Muscle layer of duodenum (tissue), 2 donors: ENCODE results near the gene VANGL1.

Experiments used
- H3K27ac ChIP-seq: one replicate; pipeline ENCODE4 v1.7.0; 2013; ENCODE audit warnings: mild to moderate bottlenecking, low read length
- H3K27me3 ChIP-seq: one replicate; pipeline ENCODE4 v1.7.0; 2013; ENCODE audit warnings: low read depth, mild to moderate bottlenecking, control low read depth, low read length
- H3K36me3 ChIP-seq, 2 donors: one replicate each; pipeline ENCODE4 v1.7.0; 2013; ENCODE audit warnings: low read length in 2 of 2, control low read depth in 1 of 2, mild to moderate bottlenecking in 1 of 2; ENCODE audit not compliant: insufficient read depth in 2 of 2, control insufficient read depth in 1 of 2
- H3K4me1 ChIP-seq, 2 donors: one replicate each; pipeline ENCODE4 v1.7.0; 2013; ENCODE audit warnings: low read length in 2 of 2, mild to moderate bottlenecking in 2 of 2, control low read depth in 1 of 2, moderate library complexity in 1 of 2; ENCODE audit not compliant: insufficient read depth in 2 of 2, control insufficient read depth in 1 of 2
- H3K4me3 ChIP-seq, 2 donors: one replicate each; pipeline ENCODE4 v1.7.0; 2013; ENCODE audit warnings: low read length in 2 of 2, low read depth in 1 of 2, mild to moderate bottlenecking in 1 of 2
- H3K9me3 ChIP-seq, 2 donors: one replicate each; pipeline ENCODE4 v1.7.0; 2013; ENCODE audit warnings: low read length in 2 of 2, control low read depth in 1 of 2, mild to moderate bottlenecking in 1 of 2; ENCODE audit not compliant: control insufficient read depth in 1 of 2
- donor health status: healthy.

The VANGL1 gene

GRCh38 chr1:115655306-115655663 lies 13.5 kb downstream of the VANGL1 start:
- Histone ChIP-seq H3K4me1 (peaks cover 9 to 32% of the 10 kb centered on the region in 2 donors), H3K27me3 (no peaks in the 10 kb centered on the region), H3K4me3 (no peak overlapping the region), H3K9me3 (no peaks in the 10 kb centered on the region), H3K27ac (no peak overlapping the region), H3K36me3 (peaks cover 10 to 15% of the 10 kb centered on the region in 2 donors)

DNA sequence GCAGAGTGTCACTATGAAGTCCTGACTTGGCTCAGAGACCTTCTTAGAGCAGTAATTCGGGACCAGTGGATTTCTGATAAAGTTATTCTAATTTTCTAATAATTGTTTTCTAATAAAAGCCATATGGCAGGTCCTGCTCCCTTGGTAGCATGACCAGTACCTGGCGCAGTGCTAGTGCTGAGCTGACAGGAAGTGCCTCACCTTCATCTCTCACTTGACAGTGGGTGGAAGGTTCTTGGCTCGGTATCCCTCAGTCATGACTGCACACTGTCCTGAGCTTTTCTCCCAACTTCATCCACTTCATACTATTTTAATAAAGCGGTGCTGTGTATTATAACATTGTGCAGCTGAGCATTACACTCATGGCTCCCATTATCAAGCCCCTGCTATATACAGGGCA lies 14.1 kb downstream of the VANGL1 start:
- Histone ChIP-seq H3K36me3 (peaks cover 16 to 21% of the 10 kb centered on the region in 2 donors), H3K4me1 (peaks cover 7 to 32% of the 10 kb centered on the region in 2 donors), H3K9me3 (no peaks in the 10 kb centered on the region), H3K4me3 (no peak overlapping the region), H3K27me3 (no peaks in the 10 kb centered on the region), H3K27ac (no peak overlapping the region)

DNA sequence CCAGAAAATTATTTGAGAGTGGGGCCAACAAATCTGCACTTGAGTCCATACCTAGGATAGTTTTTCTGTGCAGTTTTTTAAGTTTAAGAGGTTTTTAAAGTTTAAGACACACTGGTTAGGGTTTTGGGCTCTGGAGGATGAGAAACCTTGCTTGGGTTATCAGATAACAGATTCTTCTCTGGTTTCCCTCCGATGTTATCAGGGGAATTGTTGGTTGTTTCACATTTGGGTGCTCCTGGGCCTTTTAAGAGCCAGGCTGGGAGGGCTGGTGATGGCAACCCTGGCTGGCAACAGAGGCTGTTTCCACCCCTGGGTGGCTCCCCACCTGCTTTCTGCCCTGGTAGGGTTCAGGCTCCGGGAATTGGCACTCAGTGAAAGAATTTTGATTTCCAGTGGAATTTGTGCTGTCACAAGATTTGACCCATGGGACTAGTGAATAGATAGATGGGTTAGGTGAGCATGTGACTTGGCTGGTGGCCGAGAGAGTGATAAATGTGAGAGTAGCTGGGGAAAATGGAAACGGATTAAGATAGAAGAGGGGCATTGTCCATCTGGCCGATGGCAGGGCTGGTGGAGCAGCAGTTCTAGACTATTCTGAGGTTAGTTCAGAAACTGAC lies 14.8 kb downstream of the VANGL1 start:
- no peaks in the 10 kb centered on the region for H3K9me3 ChIP-seq
- no peak overlapping the region for H3K27ac ChIP-seq
- peaks cover 18 to 23% of the 10 kb centered on the region in 2 donors for H3K36me3 ChIP-seq
- H3K27me3 ChIP-seq, result no peaks in the 10 kb centered on the region
- H3K4me3 ChIP-seq, result no peak overlapping the region
- peaks cover 7 to 32% of the 10 kb centered on the region in 2 donors for H3K4me1 ChIP-seq

DNA sequence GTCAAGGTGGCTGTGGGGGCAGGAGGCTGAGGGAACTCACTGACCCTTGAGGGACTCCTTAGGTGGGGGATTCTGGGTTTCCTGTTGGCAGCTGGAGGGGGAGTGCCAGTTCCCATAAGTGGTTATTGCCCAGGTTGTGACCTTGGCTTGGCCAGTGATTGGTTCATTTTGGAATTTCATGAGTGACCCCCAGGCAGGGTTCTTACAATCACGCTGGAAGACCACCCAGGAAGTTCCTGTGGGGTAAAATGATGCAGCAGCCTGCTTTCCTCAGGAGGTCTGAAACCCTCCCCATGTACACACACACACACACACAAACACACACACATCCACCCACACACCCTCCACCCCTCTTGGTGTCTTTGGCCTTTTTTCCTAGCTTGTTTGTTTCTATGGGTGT lies 16.9 kb downstream of the VANGL1 start:
- peaks cover 14 to 26% of the 10 kb centered on the region in 2 donors for H3K36me3 ChIP-seq
- no peak overlapping the region for H3K4me3 ChIP-seq
- no peak overlapping the region for H3K27ac ChIP-seq
- H3K27me3 ChIP-seq, result no peaks in the 10 kb centered on the region
- no peaks in the 10 kb centered on the region for H3K9me3 ChIP-seq
- H3K4me1 ChIP-seq, result peaks cover 7 to 32% of the 10 kb centered on the region in 2 donors

GRCh38 chr1:115660151-115660550 lies 18.4 kb downstream of the VANGL1 start:
- peaks cover 18 to 32% of the 10 kb centered on the region in 2 donors for H3K36me3 ChIP-seq

GRCh38 chr1:115661157-115661556 lies 19.4 kb downstream of the VANGL1 start:
- Histone ChIP-seq H3K4me1 (peaks cover 0 to 9% of the 10 kb centered on the region in 2 donors), H3K27me3 (no peaks in the 10 kb centered on the region), H3K9me3 (no peaks in the 10 kb centered on the region), H3K27ac (no peak overlapping the region), H3K36me3 (peaks cover 18 to 35% of the 10 kb centered on the region in 2 donors), H3K4me3 (no peak overlapping the region)

More at GRCh38 chr1:115660151-115660550, 18.4 kb downstream of the VANGL1 start:
- no peak overlapping the region for H3K27ac ChIP-seq
- no peak overlapping the region for H3K4me3 ChIP-seq
- H3K4me1 ChIP-seq, result peaks cover 6 to 18% of the 10 kb centered on the region in 2 donors
- no peaks in the 10 kb centered on the region for H3K9me3 ChIP-seq
- no peaks in the 10 kb centered on the region for H3K27me3 ChIP-seq

- Histone ChIP-seq H3K9me3 (no peaks in the 10 kb centered on the region), H3K36me3 (peaks cover 16 to 22% of the 10 kb centered on the region in 2 donors), H3K4me1 (peaks cover 0 to 9% of the 10 kb centered on the region in 2 donors), H3K27me3 (no peaks in the 10 kb centered on the region), H3K4me3 (no peak overlapping the region), H3K27ac (no peak overlapping the region)
Measured at GRCh38 chr1:115665319-115666096, 23.7 kb downstream of the VANGL1 start.

GRCh38 chr1:115666206-115666605 lies 24.4 kb downstream of the VANGL1 start:
- Histone ChIP-seq H3K4me1 (peaks cover 0 to 16% of the 10 kb centered on the region in 2 donors), H3K36me3 (peaks cover 10 to 17% of the 10 kb centered on the region in 2 donors), H3K27ac (no peak overlapping the region)

GRCh38 chr1:115666702-115667101 lies 24.9 kb downstream of the VANGL1 start:
- no peaks in the 10 kb centered on the region for H3K9me3 ChIP-seq
- H3K36me3 ChIP-seq, result peaks cover 10 to 17% of the 10 kb centered on the region in 2 donors
- no peak overlapping the region for H3K27ac ChIP-seq
- no peak overlapping the region for H3K4me3 ChIP-seq
- H3K27me3 ChIP-seq, result no peaks in the 10 kb centered on the region
- peaks cover 0 to 21% of the 10 kb centered on the region in 2 donors for H3K4me1 ChIP-seq

More at GRCh38 chr1:115666206-115666605, 24.4 kb downstream of the VANGL1 start:
- Histone ChIP-seq H3K9me3 (no peaks in the 10 kb centered on the region), H3K4me3 (no peak overlapping the region), H3K27me3 (no peaks in the 10 kb centered on the region)

DNA sequence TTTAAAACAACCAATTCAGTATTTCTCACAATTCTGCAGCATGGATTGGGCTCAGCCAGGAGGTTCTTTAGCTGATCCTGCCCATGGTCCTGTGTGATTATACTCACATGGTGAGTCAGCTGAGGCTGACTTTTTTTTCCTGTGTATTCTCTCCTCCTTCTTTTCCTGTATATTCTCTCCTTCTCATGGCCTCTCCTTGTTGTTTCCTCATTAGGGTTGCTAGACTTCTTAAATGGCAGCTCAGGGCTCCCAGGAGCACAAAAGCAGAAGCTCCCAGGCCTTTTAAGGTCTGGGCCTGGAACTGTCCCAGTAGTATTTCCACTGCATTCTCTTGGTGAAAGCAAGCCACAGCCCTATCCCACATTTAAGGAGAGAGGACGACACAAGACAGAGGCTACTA lies 26.8 kb downstream of the VANGL1 start:
- H3K4me1 ChIP-seq, result peaks cover 0 to 39% of the 10 kb centered on the region in 2 donors
- peaks cover 8 to 15% of the 10 kb centered on the region in 2 donors for H3K36me3 ChIP-seq
- no peak overlapping the region for H3K27ac ChIP-seq

GRCh38 chr1:115669002-115669673 lies 27.4 kb downstream of the VANGL1 start:
- Histone ChIP-seq H3K4me1 (peaks cover 0 to 40% of the 10 kb centered on the region in 2 donors), H3K36me3 (peaks cover 2 to 9% of the 10 kb centered on the region in 2 donors), H3K27ac (no peak overlapping the region), H3K9me3 (no peaks in the 10 kb centered on the region), H3K27me3 (no peaks in the 10 kb centered on the region), H3K4me3 (no peak overlapping the region)

More for the DNA sequence above, 26.8 kb downstream of the VANGL1 start:
- H3K27me3 ChIP-seq, result no peaks in the 10 kb centered on the region
- H3K9me3 ChIP-seq, result no peaks in the 10 kb centered on the region
- H3K4me3 ChIP-seq, result no peak overlapping the region
